K562 (cell line): ENCODE measurements around the gene MYRIP. TPM values are rescaled to one million over a fixed set of nuclear protein-coding genes. Genes with fewer than 3 reads are reported as not detected.

Experiments
- ATAC-seq: fragments of 200-7000 bp; cut with Tn5 transposase; 3 replicates; pipeline ENCODE4 v1.9.1; 2020; ENCODE audit warnings: moderate library complexity
- BruUV-seq: library from RNA; stranded (reverse); fragments of 400-500 nt; replicated peaks from 2 replicates; lab custom pipeline; 2021; lab: Mats Ljungman, UMichigan
- CTCF ChIA-PET: fragments of 300-600 bp; formaldehyde crosslinking; extraction: SDS; loops from one replicate; lab custom pipeline; 2021; ENCODE audit warnings: low intra/inter-chr PET ratio; lab: Yijun Ruan, JAX
- POLR2A ChIA-PET: fragments of 300-600, 350-650 bp; sonication (Branson Sonifier 250); formaldehyde crosslinking; extraction: SDS; loops from one replicate; lab custom pipeline; 2021; ENCODE audit warnings: antibody characterized with exemption, inconsistent platforms; lab: Yijun Ruan, JAX
- DNase-seq, 4 experiments: peaks; one replicate each; pipeline versions ENCODE4 v3.0.0 to v3.0.0-alpha.2; 2011 to 2018; ENCODE audit warnings: low spot score in 3 of 4, mixed read lengths in 3 of 4; ENCODE audit errors: extremely low read depth in 1 of 4
- FAIRE-seq: peaks from 2 replicates; lab custom pipeline; 2011; peaks lifted over from hg19 to GRCh38; lab: Jason Lieb, UNC
- H2AFZ ChIP-seq: 2 replicates; pipeline ENCODE4 v1.6.0; 2011; ENCODE audit warnings: low read depth, low read length, control low read depth, inconsistent platforms
- H3K27ac ChIP-seq: fragments of 200-600 bp; 3 replicates; pipeline ENCODE4 v1.8.0; 2011; ENCODE audit warnings: low read depth, mild to moderate bottlenecking, control low read depth, inconsistent platforms, low read length, moderate library complexity, mixed read lengths; ENCODE audit errors: extremely low read depth
- H3K27me3 ChIP-seq, 2 experiments: fragments of 300-600 bp in 1 of 2; 2 replicates in 1 of 2; 3 replicates in 1 of 2; pipeline versions ENCODE4 v1.6.0 to v1.8.0; 2011; ENCODE audit warnings: inconsistent platforms in 2 of 2, low read length in 2 of 2, mild to moderate bottlenecking in 1 of 2, mixed read lengths in 1 of 2, moderate library complexity in 1 of 2; ENCODE audit not compliant: control insufficient read depth in 2 of 2, insufficient read depth in 2 of 2
- H3K36me3 ChIP-seq: fragments of 300-600 bp; 3 replicates; pipeline ENCODE4 v1.8.0; 2011; ENCODE audit warnings: mild to moderate bottlenecking, low read length, inconsistent platforms; ENCODE audit not compliant: control insufficient read depth, insufficient read depth
- H3K4me1 ChIP-seq, 2 experiments: fragments of 200-600 bp in 1 of 2; replicated peaks in 1 of 2; 2 replicates in 1 of 2; 3 replicates in 1 of 2; pipeline versions ENCODE4 v1.5.1 to v1.8.0; 2011; ENCODE audit warnings: inconsistent platforms in 2 of 2, low read length in 2 of 2, mild to moderate bottlenecking in 1 of 2, mixed read lengths in 1 of 2, moderate library complexity in 1 of 2; ENCODE audit not compliant: control insufficient read depth in 2 of 2, insufficient read depth in 2 of 2
- H3K4me2 ChIP-seq: 2 replicates; pipeline ENCODE4 v1.6.1; 2011; ENCODE audit warnings: low read length, control low read depth, inconsistent platforms, mixed read lengths; ENCODE audit not compliant: insufficient read depth
- H3K4me3 ChIP-seq: fragments of 200-600 bp; sonication (generic), shearing (Covaris generic); 2 replicates; pipeline ENCODE4 v1.5.1; 2016; ENCODE audit warnings: control low read depth, inconsistent platforms
- H3K79me2 ChIP-seq: fragments of 200-600 bp; 3 replicates; pipeline ENCODE4 v1.8.0; 2011; ENCODE audit warnings: low read length, inconsistent platforms; ENCODE audit not compliant: control insufficient read depth, insufficient read depth
- H3K9ac ChIP-seq, 2 experiments: 2 replicates each; pipeline versions ENCODE4 v1.6.0 to v1.6.1; 2011; ENCODE audit warnings: low read depth in 2 of 2, low read length in 2 of 2, control low read depth in 1 of 2, inconsistent platforms in 1 of 2, mild to moderate bottlenecking in 1 of 2, mixed read lengths in 1 of 2; ENCODE audit not compliant: insufficient read depth in 1 of 2
- H3K9me1 ChIP-seq: one replicate; pipeline ENCODE4 v1.6.0; 2011; ENCODE audit warnings: inconsistent platforms, mild to moderate bottlenecking, low read length, moderate library complexity; ENCODE audit not compliant: control insufficient read depth, insufficient read depth
- H3K9me3 ChIP-seq: replicated peaks from 2 replicates; pipeline ENCODE4 v1.5.1; 2011; ENCODE audit warnings: low read depth, low read length, inconsistent platforms; ENCODE audit not compliant: control insufficient read depth, insufficient read depth
- H4K20me1 ChIP-seq: replicated peaks from 2 replicates; pipeline ENCODE4 v1.6.1; 2011; ENCODE audit warnings: low read length, inconsistent platforms, mixed read lengths; ENCODE audit not compliant: control insufficient read depth, insufficient read depth
- BRD9 ChIP-seq: fragments of 450-650 bp; IDR thresholded peaks from 2 replicates; pipeline ENCODE4 v1.6.1; 2018; ENCODE audit warnings: low read depth; ENCODE audit not compliant: partially characterized antibody
- CBX3 ChIP-seq, 2 experiments: IDR thresholded peaks; 1 replicate in 1 of 2; 2 replicates in 1 of 2; pipeline ENCODE4 v1.6.1; 2012; ENCODE audit warnings: inconsistent platforms in 2 of 2, low read length in 2 of 2, borderline replicate concordance in 1 of 2, control low read depth in 1 of 2
- GATAD2B ChIP-seq: fragments of 450-650 bp; IDR thresholded peaks from 2 replicates; pipeline ENCODE4 v1.6.1; 2017; ENCODE audit warnings: mild to moderate bottlenecking, borderline replicate concordance
- HMGN3 ChIP-seq: IDR thresholded peaks from 2 replicates; pipeline ENCODE4 v1.6.1; 2011; ENCODE audit warnings: borderline replicate concordance, low read depth, mild to moderate bottlenecking, mixed read lengths, low read length; ENCODE audit not compliant: insufficient read length; ENCODE audit errors: extremely low read depth
- ILF3 ChIP-seq: fragments of 450-650 bp; IDR thresholded peaks from 2 replicates; pipeline ENCODE4 v1.6.1; 2018; ENCODE audit warnings: antibody characterized with exemption, mild to moderate bottlenecking, moderate library complexity, borderline replicate concordance
- JUN ChIP-seq, 2 experiments: sonication (generic) in 1 of 2; formaldehyde crosslinking in 1 of 2; IDR thresholded peaks; 2 replicates each; pipeline versions ENCODE4 v1.6.1 to v1.8.0; 2012 to 2022; ENCODE audit warnings: borderline replicate concordance in 2 of 2, mild to moderate bottlenecking in 2 of 2, improper control_type of control experiment in 1 of 2, low read depth in 1 of 2, low read length in 1 of 2, missing genetic modification reagents in 1 of 2
- RBFOX2 ChIP-seq: fragments of 200-400 bp; formaldehyde crosslinking; IDR thresholded peaks from 2 replicates; pipeline ENCODE4 v1.6.1; 2017; ENCODE audit warnings: low read depth, mild to moderate bottlenecking, low read length, moderate library complexity
- SRSF3 ChIP-seq: fragments of 200-400 bp; formaldehyde crosslinking; IDR thresholded peaks from 2 replicates; pipeline ENCODE4 v1.6.1; 2016; ENCODE audit warnings: mild to moderate bottlenecking, low read length, moderate library complexity; ENCODE audit not compliant: insufficient read depth
- SRSF9 ChIP-seq: fragments of 200-400 bp; formaldehyde crosslinking; IDR thresholded peaks from 2 replicates; pipeline ENCODE4 v1.6.1; 2017; ENCODE audit warnings: low read depth, low read length, borderline replicate concordance
- TAF15 ChIP-seq: fragments of 200-400 bp; formaldehyde crosslinking; IDR thresholded peaks from 2 replicates; pipeline ENCODE4 v1.6.1; 2017; ENCODE audit warnings: mild to moderate bottlenecking, low read depth, low read length, moderate library complexity
- ZKSCAN8 ChIP-seq: fragments of 200-800 bp; sonication (Bioruptor generic); IDR thresholded peaks from 2 replicates; pipeline ENCODE4 v1.6.1; 2016; ENCODE audit warnings: missing genetic modification characterization, missing compliant biosample characterization
- WGBS: fragments of 100-300 bp; shearing (Covaris generic); methylation state at CpG from one replicate; pipeline ENCODE4 v1.1.6; 2016; ENCODE audit warnings: low coverage, mixed read lengths; ENCODE audit not compliant: insufficient coverage; ENCODE audit errors: missing lambda C conversion rate; 5-methylcytosine and 5-hydroxymethylcytosine counted together
- in situ Hi-C: fragments of 300-500 bp; cut with MboI; formaldehyde crosslinking; loops from 4 replicates; pipeline ENCODE4 v1.15.0; 2018; ENCODE audit warnings: inconsistent platforms, mixed read lengths
- intact Hi-C: fragments of 100-400 bp; cut with micrococcal nuclease; formaldehyde crosslinking; loops from 2 replicates; pipeline ENCODE4 v1.14.2; 2022
- polyA plus RNA-seq, 8 experiments: library from polyadenylated mRNA; depleted of rRNA in 4 of 8; stranded (reverse) in 5 of 8; unstranded in 3 of 8; fragments of >200 nt; fragmentation: Nextera tagmentation in 2 of 8; fragmentation: Illumina TruSeq in 1 of 8; extraction: Ambion mirVana in 2 of 8; extraction: Trizol in 1 of 8; gene quantifications; 2 replicates each; pipeline versions ENCODE4 v1.2.1 to v1.2.3, GENCODE V29; 2011 to 2014; ENCODE audit warnings: inconsistent platforms in 1 of 8, missing spikeins in 1 of 8
- total RNA-seq, 7 experiments: library from RNA; depleted of rRNA in 6 of 7; stranded (reverse); fragments of >200 nt in 6 of 7; fragmentation: Illumina TruSeq in 2 of 7; extraction: Trizol in 2 of 7; gene quantifications; 2 replicates each; pipeline versions ENCODE4 v1.2.1 to v1.2.3, GENCODE V29; 2011 to 2021; ENCODE audit warnings: low replicate concordance in 1 of 7
- TF ChIP-seq, protein P1 (sequence below): IDR thresholded peaks from 3 replicates; pipeline ENCODE4 v1.6.1; 2011; ENCODE audit warnings: borderline replicate concordance, mild to moderate bottlenecking, moderate library complexity; ENCODE audit not compliant: insufficient read length; ENCODE audit errors: extremely low read depth
- TF ChIP-seq, protein P2 (sequence below): fragments of 450-650 bp; IDR thresholded peaks from one replicate; pipeline ENCODE4 v1.6.1; 2018; ENCODE audit warnings: mild to moderate bottlenecking, moderate library complexity; ENCODE audit not compliant: partially characterized antibody
- TF ChIP-seq, protein P3 (sequence below): fragments of 450-650 bp; conservative IDR thresholded peaks from 2 replicates; pipeline ENCODE4 v1.6.1; 2016; ENCODE audit warnings: missing genetic modification characterization, low read depth, mild to moderate bottlenecking, missing compliant biosample characterization, moderate library complexity

Gene MYRIP
- total and polyA plus RNA-seq, 9 of the 15 experiments (the other 6 are each of a cell fraction or from before 2014, with no cell fraction given): 0.03 to 0.12 TPM; not detected in 7

DNA sequence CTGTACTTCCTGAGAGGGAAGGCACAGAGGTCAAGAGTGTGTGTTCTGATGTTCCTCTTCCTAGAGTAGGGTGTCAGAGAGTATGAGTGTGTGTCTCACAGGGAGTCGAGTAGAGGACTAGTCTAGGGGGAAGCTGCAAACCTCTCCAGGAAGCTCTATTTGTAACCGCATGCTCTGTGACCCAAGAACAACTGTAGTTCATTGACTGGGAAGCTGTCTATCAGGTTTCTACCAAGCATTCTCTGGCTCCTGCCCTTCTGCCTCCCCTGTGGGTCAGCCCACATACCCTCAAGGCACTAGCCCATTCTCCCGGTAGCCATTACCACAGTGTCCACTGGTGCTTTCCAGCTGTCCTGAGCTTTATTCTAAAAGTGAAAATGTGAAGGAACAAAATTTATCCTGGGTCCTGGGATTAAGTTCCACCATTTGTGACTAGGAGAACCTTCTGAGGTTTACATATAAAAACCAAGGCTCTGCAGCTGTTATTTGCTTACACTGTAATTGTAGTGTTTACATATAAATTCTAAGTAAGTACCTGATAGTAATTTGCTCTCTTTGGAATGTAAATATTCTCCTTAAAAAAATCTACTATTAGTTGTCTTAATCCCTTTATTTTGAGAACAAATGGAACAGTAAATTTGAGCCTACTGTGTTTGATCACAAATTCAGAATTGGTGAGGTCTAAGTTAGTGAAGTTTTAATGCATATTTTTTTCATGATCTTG lies 40.7 kb downstream of the MYRIP start (continued):
- TF ChIP-seq, protein P1, sequence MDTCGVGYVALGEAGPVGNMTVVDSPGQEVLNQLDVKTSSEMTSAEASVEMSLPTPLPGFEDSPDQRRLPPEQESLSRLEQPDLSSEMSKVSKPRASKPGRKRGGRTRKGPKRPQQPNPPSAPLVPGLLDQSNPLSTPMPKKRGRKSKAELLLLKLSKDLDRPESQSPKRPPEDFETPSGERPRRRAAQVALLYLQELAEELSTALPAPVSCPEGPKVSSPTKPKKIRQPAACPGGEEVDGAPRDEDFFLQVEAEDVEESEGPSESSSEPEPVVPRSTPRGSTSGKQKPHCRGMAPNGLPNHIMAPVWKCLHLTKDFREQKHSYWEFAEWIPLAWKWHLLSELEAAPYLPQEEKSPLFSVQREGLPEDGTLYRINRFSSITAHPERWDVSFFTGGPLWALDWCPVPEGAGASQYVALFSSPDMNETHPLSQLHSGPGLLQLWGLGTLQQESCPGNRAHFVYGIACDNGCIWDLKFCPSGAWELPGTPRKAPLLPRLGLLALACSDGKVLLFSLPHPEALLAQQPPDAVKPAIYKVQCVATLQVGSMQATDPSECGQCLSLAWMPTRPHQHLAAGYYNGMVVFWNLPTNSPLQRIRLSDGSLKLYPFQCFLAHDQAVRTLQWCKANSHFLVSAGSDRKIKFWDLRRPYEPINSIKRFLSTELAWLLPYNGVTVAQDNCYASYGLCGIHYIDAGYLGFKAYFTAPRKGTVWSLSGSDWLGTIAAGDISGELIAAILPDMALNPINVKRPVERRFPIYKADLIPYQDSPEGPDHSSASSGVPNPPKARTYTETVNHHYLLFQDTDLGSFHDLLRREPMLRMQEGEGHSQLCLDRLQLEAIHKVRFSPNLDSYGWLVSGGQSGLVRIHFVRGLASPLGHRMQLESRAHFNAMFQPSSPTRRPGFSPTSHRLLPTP: no peak
- TF ChIP-seq RBFOX2: no peak

DNA sequence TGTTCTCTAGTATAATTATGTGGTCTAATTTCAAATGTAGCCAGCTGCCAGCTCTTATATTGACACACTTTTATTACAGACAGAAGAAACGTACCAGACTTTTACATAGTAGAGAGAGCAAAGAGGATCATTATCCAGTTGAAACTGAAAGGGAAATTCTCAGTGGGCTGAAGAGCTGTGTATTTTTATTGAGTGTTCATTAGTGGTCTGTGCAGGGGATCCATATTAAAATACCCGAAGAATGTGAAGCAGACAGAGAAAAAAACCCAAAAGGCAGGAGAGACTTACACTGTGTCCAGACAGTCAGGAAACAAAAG lies 41.3 kb downstream of the MYRIP start:
- H3K4me3 ChIP-seq: no peak overlapping the region
- no TSS peak for BruUV-seq
- ATAC-seq (no peak), FAIRE-seq (no peak), DNase-seq (no peak)
- H3K9ac ChIP-seq: no peak overlapping the region
- H3K27ac ChIP-seq: no peak overlapping the region
- no peaks in the 10 kb centered on the region for H3K27me3 ChIP-seq
- H3K36me3 ChIP-seq: no peaks in the 10 kb centered on the region
- no peaks in the 10 kb centered on the region for H3K9me3 ChIP-seq
- 0% methylated on average over 2 of the region's 2 CpGs for WGBS
- no peaks in the 10 kb centered on the region for H3K4me1 ChIP-seq
- ChIA-PET CTCF (no interaction called here), POLR2A (no interaction called here)
- no peaks in the 10 kb centered on the region for H3K79me2 ChIP-seq
- H3K9me1 ChIP-seq: no peaks in the 10 kb centered on the region
- in situ Hi-C loops: no loop called here
- H3K4me2 ChIP-seq: no peak overlapping the region
- no peak overlapping the region for H2AFZ ChIP-seq
- H4K20me1 ChIP-seq: no peaks in the 10 kb centered on the region
- intact Hi-C loops: no loop called here
- TF ChIP-seq HMGN3: no peak
- TF ChIP-seq SRSF9: no peak
- no peak for TF ChIP-seq ILF3
- TF ChIP-seq TAF15: no peak
- TF ChIP-seq, protein P2, sequence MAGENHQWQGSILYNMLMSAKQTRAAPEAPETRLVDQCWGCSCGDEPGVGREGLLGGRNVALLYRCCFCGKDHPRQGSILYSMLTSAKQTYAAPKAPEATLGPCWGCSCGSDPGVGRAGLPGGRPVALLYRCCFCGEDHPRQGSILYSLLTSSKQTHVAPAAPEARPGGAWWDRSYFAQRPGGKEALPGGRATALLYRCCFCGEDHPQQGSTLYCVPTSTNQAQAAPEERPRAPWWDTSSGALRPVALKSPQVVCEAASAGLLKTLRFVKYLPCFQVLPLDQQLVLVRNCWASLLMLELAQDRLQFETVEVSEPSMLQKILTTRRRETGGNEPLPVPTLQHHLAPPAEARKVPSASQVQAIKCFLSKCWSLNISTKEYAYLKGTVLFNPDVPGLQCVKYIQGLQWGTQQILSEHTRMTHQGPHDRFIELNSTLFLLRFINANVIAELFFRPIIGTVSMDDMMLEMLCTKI: no peak
- no peak for TF ChIP-seq GATAD2B
- TF ChIP-seq, protein P3, sequence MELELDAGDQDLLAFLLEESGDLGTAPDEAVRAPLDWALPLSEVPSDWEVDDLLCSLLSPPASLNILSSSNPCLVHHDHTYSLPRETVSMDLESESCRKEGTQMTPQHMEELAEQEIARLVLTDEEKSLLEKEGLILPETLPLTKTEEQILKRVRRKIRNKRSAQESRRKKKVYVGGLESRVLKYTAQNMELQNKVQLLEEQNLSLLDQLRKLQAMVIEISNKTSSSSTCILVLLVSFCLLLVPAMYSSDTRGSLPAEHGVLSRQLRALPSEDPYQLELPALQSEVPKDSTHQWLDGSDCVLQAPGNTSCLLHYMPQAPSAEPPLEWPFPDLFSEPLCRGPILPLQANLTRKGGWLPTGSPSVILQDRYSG (tag): no peak
- no peak for TF ChIP-seq SRSF3
- TF ChIP-seq CBX3 (IDR thresholded peaks at IDR 0.05; ENCODE audit: borderline replicate concordance in 1 of 2, low read length in 2 of 2): no peak
- TF ChIP-seq BRD9: no peak
- no peak for TF ChIP-seq ZKSCAN8 (CRISPR knock-in tag)
- TF ChIP-seq JUN (IDR thresholded peaks at IDR 0.05; ENCODE audit: borderline replicate concordance, low read depth, low read length): no peak
- no peak for TF ChIP-seq JUN (CRISPR knock-in tag; IDR thresholded peaks at IDR 0.05; ENCODE audit: borderline replicate concordance)
